HG03571 (cell line): ENCODE measurements around the gene AGT.
"Not testable (repeated sequence)": the region's sequence is repeated elsewhere in the genome, so short reads cannot be mapped to it uniquely, and the experiment has no call there.

ENCODE experiments used
- ATAC-seq: cut with Tn5 transposase; IDR thresholded peaks from one replicate; pipeline ENCODE4 v1.9.1; 2021; ENCODE audit not compliant: unreplicated experiment

AGT gene

DNA sequence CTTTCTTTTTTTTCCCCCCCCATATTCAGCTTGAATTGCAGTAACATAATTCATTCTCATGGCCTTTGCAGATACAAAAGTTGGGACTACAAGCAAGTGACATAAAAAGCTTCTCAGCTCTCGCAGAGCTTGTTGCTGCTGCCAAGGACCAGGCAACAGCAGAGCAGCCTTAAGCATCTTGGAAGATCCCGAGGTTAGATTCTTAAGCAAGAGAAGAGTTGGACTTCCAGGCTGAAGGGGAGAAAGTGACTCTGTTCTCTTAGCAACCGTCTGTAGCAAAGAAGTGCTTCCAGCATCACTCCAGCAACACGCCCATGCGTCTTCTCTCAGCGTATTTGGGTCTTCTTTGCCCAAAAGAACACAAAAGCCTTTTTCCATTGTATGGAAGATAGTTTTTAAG lies 20.7 kb downstream of the AGT start:
- ATAC-seq: no peak

- no peak for ATAC-seq
Measured at GRCh38 chr1:230691615-230692014, 22.3 kb downstream of the AGT start.

- ATAC-seq: no peak
Measured at GRCh38 chr1:230690101-230690500, 23.8 kb downstream of the AGT start.

GRCh38 chr1:230686747-230687146 lies 27.2 kb downstream of the AGT start:
- no peak for ATAC-seq

- no peak for ATAC-seq
Measured at GRCh38 chr1:230684998-230685397, 28.9 kb downstream of the AGT start.

GRCh38 chr1:230684146-230684545 lies 29.8 kb downstream of the AGT start:
- ATAC-seq: no peak

DNA sequence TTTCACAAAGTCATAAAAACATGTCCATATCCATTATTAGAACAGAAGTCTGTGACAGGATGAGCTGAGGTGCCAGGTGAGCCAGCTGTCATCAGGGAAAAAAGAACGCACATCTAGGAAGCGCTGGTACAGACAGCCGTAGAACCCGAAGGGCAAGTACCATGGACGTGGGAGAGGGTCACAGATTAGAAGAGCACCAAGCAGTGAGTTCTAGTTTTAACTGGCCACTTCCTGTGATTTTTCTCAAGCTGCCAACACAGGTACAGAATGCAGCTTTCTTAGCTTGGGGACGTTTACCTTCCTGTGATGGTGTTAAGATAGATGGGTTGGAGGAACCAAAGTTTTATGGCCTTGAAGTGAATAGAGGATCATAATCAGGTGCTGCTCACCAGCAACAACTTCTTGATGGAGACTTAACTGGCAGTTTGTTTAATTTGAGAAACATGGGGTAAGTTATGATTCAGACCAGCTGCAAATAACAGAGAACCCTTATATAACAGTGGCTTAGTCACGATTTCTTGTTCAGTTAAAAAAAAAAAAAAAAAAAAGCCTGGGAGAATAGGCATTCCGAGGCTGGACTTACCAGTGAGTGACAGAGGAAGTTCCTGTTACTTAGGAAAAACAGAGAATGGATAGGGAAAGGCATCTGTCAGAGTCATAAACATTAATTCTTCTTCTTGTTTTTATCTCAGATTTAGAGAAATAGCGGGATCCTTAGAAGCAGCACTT lies 30.9 kb downstream of the AGT start:
- no peak for ATAC-seq

DNA sequence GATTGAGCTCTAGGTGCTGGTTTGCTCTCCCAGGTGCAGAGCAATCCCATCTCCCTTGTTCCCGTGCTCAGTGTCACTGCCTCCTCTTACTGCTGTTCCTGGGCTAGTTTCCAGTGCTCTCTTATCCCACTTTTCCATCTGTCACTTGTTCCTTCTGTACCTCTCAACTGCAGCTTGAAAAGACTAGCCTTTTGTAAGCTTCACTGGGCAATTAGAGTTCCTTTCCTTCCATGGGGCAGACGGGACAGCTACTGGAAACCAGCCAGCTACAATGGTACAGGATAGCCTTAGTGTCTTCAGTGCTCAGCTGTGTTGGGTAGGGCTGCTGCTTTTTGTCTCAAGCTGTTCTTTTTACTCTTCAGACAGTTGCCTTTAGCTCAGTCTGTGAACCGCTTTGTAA lies 31.6 kb downstream of the AGT start:
- no peak for ATAC-seq

DNA sequence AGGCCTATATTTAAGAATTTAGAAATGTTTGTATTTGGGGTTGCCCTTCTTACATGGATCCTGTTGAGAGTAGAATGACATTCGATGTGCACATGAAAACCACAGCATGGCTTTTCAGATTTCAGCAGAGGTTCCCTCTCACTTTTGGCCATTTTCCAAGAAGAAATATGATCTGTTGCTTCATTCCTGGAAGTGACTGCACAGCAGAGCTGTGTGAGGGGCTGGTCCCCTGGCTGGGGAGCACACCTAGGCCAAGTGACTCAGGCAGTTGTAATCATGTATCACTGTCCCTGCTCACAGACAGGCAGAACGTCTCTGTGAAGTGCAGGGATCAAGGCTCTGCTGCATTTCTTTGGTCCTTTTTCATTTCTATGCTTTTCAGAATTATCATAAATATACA lies 32.3 kb downstream of the AGT start:
- ATAC-seq: no peak

GRCh38 chr1:230680300-230681025 lies 33.5 kb downstream of the AGT start:
- ATAC-seq: no peak

DNA sequence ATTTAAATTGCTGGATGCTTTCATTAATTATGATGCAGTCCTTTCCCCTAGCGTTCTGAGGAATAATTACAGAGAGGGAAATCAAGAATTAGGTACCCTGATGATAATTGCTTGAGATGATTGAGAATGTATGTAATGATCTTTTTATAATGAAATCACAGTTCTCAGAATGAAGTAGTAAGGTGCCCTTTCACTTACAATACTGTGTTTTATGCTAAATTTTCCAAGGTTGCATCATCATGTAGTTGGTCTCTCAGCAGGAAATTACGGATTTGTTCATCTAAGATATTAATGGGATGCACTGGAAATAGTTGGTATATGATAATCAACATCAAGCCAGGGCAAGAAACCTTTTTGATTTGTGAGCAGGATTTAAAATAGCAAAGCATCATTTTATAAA lies 34.1 kb downstream of the AGT start:
- ATAC-seq: no peak

GRCh38 chr1:230679192-230679591 lies 34.7 kb downstream of the AGT start:
- ATAC-seq: no peak

- no peak for ATAC-seq
Measured at GRCh38 chr1:230677200-230677599, 36.7 kb downstream of the AGT start.

GRCh38 chr1:230674581-230674980 lies 39.3 kb downstream of the AGT start:
- ATAC-seq: no peak

DNA sequence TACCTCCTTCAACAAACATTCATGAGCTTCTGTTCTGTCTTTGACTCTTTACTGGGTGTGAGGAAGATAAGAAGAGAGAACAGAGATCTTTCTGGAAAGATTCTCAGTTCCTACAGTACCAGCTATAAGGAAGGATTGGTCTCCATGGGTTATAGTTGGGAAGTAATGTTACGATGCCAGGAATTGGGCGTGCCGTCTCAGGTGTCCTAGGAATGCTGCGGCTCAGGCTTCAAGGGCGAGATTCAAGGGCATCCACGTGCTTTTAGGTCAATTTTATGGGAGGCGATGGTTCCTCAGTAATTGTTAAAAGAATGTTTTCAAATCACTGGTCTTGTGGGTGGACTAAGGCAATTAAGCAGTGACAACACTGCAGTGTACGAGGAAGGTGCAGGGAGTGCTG lies 44.4 kb downstream of the AGT start:
- no peak for ATAC-seq

DNA sequence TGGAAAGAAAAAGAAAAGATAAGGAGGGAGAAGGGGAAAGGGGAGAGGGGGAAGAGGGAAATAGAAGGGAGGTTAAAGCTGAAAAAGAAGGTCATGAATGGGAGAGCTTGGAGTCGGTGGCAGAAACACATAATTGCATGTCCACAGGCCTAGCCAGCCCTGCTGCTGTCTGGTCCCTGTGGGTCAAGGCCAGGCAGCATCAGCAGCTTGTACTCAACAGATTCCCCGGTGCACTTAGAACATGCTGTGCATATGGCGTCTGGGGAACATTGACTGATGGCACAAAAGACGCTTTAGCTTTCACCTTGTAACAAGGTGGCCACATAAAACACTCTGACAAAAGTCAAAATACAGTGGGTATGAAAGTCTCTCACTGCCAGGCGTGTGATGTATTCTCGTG lies 45.7 kb downstream of the AGT start:
- ATAC-seq: no peak

DNA sequence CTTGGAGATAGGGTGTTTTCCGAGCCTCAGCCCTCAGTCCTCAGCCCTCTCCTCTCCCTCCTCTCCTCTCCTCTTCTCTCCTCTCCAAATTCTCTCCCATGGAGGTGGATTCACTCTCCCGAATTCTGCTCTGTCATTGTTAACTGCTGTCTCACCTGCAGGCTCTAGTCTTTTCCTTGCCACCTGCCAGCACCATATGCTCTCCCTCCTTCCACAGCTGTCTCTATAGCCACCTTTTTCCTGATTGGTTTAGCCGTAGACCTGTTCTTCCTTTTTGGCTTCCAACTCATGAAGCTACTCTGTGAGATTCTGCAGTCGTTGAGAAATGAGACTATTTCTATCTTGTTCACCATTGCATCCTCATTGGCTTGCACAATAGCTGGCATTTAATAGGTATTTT lies 51.9 kb downstream of the AGT start:
- no peak for ATAC-seq

DNA sequence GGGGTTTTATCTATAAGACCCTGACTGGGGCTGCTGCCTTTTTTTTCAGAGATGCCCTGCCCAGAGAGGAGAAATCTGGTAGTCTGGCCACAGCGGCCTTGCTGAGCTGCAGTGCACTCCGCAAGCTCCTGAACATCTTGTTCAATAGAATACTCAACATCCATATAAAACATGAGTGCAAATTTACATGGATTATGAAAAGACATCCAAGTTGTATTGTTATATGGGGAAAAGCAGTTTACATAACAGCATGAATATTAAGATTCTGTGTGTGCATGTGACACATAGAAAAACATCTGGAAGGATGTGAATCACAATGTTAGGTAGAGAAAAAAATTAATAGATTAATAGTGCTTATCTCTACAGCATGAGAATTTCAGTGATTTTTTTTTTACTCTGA lies 55.2 kb downstream of the AGT start:
- ATAC-seq: no peak

GRCh38 chr1:230658103-230658502 lies 55.8 kb downstream of the AGT start:
- not testable (repeated sequence) for ATAC-seq

GRCh38 chr1:230656719-230657118 lies 57.2 kb downstream of the AGT start:
- ATAC-seq: not testable (repeated sequence)
